Measurements from ENCODE around the gene IL23A. TPM values are rescaled to one million over a fixed set of nuclear protein-coding genes. Genes with fewer than 3 reads are reported as not detected.

Gene IL23A
- total and polyA plus RNA-seq, 2 of the 13 experiments (the other 11 are each of a cell fraction or from before 2014, with no cell fraction given) = 0.33 to 0.35 TPM

DNA sequence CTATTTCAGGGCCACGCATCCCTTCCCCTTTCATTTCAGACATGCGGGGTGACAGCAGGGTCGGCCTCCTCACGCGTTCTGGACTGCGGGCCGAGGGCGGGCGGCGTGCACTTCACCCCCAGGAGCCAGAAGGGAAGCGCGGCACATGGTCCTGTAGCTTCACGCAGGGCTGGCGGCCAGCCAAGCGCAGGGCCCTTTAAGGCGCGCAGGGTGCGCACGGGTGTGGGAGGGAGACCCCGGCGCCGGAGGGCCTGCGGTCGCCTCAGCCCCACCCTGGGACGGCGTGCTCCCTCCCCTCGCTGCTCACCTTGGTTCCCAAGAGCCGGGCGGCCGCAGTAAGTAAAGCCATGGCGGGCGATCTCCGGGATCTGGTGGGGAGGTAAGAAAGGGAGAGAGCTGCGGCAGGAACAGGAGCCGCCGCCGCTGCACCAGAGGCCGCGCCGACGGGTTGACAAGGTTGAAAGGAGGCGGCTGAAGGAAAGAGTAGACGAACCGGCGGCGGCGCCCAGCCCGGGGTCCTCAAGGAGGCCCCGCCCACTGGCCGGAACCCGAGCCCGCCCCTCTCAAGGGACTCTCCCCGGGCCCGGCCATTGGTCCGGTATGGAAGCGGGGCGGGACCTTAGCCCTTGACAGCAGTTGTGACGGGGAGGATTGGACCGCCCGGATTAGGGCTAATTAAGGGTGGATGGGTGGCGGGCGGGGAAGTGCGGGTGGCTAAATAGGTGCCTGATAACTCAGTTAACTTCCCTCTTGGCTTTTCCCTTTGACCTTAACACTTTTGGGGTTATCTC lies 38.6 kb upstream of the IL23A start, which contains the start of gene CS (continued):
- TF ChIP-seq, protein P1, sequence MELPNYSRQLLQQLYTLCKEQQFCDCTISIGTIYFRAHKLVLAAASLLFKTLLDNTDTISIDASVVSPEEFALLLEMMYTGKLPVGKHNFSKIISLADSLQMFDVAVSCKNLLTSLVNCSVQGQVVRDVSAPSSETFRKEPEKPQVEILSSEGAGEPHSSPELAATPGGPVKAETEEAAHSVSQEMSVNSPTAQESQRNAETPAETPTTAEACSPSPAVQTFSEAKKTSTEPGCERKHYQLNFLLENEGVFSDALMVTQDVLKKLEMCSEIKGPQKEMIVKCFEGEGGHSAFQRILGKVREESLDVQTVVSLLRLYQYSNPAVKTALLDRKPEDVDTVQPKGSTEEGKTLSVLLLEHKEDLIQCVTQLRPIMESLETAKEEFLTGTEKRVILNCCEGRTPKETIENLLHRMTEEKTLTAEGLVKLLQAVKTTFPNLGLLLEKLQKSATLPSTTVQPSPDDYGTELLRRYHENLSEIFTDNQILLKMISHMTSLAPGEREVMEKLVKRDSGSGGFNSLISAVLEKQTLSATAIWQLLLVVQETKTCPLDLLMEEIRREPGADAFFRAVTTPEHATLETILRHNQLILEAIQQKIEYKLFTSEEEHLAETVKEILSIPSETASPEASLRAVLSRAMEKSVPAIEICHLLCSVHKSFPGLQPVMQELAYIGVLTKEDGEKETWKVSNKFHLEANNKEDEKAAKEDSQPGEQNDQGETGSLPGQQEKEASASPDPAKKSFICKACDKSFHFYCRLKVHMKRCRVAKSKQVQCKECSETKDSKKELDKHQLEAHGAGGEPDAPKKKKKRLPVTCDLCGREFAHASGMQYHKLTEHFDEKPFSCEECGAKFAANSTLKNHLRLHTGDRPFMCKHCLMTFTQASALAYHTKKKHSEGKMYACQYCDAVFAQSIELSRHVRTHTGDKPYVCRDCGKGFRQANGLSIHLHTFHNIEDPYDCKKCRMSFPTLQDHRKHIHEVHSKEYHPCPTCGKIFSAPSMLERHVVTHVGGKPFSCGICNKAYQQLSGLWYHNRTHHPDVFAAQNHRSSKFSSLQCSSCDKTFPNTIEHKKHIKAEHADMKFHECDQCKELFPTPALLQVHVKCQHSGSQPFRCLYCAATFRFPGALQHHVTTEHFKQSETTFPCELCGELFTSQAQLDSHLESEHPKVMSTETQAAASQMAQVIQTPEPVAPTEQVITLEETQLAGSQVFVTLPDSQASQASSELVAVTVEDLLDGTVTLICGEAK (IDR thresholded peaks at IDR 0.05) = no peak
- TF ChIP-seq, protein P1 (CRISPR knock-in tag; IDR thresholded peaks at IDR 0.05) = peak; percentile 43; the same call in 1 of the 2 replicates
- TF ChIP-seq NFATC3 (CRISPR knock-in tag; IDR thresholded peaks at IDR 0.05) (no peak), KDM1A (CRISPR knock-in tag; IDR thresholded peaks at IDR 0.05) (no peak), CHCHD3 (CRISPR knock-in tag; IDR thresholded peaks at IDR 0.05) (no peak), ISX (CRISPR knock-in tag; conservative IDR thresholded peaks at IDR 0.05) (no peak), ZC3H4 (CRISPR knock-in tag; IDR thresholded peaks at IDR 0.05; ENCODE audit: borderline replicate concordance) (no peak), HNRNPK (IDR thresholded peaks at IDR 0.05; ENCODE audit: low read depth, low read length, poor library complexity, severe bottlenecking) (peak; percentile 43), KLF15 (CRISPR knock-in tag; IDR thresholded peaks at IDR 0.05; ENCODE audit: borderline replicate concordance) (peak; percentile 16; the same call in 1 of the 2 replicates), ZNF468 (CRISPR knock-in tag; IDR thresholded peaks at IDR 0.05) (0 out of 2 replicates have a peak, but pooled peaks have one; percentile 74), CAMTA2 (CRISPR knock-in tag; IDR thresholded peaks at IDR 0.05; ENCODE audit: borderline replicate concordance) (no peak), JUNB (CRISPR knock-in tag; IDR thresholded peaks at IDR 0.05; ENCODE audit: borderline replicate concordance) (no peak), MTF1 (CRISPR knock-in tag; IDR thresholded peaks at IDR 0.05) (no peak), BHLHE40 (IDR thresholded peaks at IDR 0.05; ENCODE audit: low read length) (no peak), SMAD9 (CRISPR knock-in tag; IDR thresholded peaks at IDR 0.05) (no peak)
- TF ChIP-seq, protein P2, sequence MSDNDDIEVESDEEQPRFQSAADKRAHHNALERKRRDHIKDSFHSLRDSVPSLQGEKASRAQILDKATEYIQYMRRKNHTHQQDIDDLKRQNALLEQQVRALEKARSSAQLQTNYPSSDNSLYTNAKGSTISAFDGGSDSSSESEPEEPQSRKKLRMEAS (IDR thresholded peaks at IDR 0.05) = peak; percentile 94
- TF ChIP-seq, protein P3, sequence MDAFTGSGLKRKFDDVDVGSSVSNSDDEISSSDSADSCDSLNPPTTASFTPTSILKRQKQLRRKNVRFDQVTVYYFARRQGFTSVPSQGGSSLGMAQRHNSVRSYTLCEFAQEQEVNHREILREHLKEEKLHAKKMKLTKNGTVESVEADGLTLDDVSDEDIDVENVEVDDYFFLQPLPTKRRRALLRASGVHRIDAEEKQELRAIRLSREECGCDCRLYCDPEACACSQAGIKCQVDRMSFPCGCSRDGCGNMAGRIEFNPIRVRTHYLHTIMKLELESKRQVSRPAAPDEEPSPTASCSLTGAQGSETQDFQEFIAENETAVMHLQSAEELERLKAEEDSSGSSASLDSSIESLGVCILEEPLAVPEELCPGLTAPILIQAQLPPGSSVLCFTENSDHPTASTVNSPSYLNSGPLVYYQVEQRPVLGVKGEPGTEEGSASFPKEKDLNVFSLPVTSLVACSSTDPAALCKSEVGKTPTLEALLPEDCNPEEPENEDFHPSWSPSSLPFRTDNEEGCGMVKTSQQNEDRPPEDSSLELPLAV (CRISPR knock-in tag; conservative IDR thresholded peaks at IDR 0.05; ENCODE audit: low read depth) = no peak
- TF ChIP-seq, protein P4, sequence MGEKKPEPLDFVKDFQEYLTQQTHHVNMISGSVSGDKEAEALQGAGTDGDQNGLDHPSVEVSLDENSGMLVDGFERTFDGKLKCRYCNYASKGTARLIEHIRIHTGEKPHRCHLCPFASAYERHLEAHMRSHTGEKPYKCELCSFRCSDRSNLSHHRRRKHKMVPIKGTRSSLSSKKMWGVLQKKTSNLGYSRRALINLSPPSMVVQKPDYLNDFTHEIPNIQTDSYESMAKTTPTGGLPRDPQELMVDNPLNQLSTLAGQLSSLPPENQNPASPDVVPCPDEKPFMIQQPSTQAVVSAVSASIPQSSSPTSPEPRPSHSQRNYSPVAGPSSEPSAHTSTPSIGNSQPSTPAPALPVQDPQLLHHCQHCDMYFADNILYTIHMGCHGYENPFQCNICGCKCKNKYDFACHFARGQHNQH (CRISPR knock-in tag; IDR thresholded peaks at IDR 0.05) = no peak; the same call in 1 of the 2 replicates

All from HepG2 (cell line).